NCI-H510A (cell line): ENCODE measurements around the gene RAB41.
A peak's percentile ranks its signal among the peaks of the same experiment; 100 is the strongest.
"Not testable (repeated sequence)": the region's sequence is repeated elsewhere in the genome, so short reads cannot be mapped to it uniquely, and the experiment has no call there.

Experiments
- DNase-seq: peaks from one replicate; lab custom pipeline; 2025; lab: John Stamatoyannopoulos, UW

The RAB41 gene

DNA sequence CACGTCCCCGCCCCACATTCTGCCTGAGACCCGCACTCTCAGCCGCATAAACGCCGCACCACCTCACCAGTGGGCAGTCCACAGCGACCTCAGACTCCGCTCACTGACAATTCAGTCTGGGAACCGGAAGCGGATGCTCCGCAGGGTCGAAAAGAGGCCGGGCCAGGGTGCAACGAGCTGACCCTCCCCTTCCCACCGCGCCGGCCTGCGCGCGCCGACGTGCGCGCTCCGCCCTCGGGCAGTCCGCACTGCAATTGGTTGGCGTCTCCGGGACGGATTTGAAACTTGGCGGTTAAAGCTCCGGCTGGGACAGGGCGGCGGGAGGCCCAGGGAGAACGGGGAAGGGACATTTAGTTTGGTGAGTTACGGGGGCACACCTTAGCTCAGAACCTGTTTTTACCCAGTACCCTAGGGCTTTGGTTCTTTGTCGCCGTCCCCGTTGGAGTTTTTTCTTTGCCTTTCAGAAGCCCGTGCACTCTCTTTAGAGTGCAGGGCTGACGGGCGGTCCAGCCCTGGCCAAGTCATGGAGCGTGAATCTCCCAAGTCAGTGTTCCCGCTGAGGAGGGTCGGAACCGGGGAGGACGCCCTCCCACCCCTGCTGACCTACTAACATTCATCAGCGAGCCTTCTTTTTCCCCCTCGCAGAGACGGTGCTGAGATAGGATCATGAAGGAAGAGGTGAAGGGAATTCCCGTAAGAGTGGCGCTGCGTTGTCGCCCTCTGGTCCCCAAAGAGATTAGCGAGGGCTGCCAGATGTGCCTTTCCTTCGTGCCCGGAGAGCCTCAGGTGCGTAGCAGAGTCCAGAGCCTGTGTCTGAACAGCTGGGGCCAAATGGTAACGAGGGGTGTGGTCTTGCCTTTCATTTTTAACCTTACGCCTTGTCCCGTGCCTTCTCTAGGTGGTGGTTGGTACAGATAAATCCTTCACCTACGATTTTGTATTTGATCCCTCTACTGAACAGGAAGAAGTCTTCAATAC is 8.1 kb downstream of the RAB41 start, which contains the start of the genes KIF4A and PDZD11:
KIF4A (plus strand) TSS at position 312 of the 978 bp plus-strand sequence; CDS start at position 667, 355 bp downstream.
PDZD11 (minus strand) TSS at position 135 of the 978 bp plus-strand sequence. CDS start 586 bp downstream, outside the sequence.
- peak; percentile 59 for DNase-seq

DNA sequence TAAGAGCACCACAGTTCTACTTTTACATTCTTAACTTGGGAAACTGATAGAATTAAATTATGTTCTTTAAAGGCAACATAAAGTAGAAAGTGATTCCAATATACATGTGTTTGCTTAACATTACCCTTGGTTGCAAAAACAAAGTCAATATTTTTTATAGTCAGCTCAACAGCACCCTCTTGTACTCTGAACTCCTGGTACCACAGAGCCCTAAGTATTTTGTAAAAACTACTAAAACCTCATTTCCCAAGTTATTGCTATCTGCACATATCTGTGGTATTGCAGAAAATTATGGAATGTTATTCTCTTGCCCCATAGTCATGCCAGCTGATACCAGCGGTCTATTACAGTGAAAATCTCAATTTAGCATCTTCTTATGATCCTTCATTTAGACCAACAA is 10.8 kb downstream of the RAB41 start:
- no peak for DNase-seq

- no peak for DNase-seq
Measured at GRCh38 chrX:70293621-70294020, 11.6 kb downstream of the RAB41 start.

DNA sequence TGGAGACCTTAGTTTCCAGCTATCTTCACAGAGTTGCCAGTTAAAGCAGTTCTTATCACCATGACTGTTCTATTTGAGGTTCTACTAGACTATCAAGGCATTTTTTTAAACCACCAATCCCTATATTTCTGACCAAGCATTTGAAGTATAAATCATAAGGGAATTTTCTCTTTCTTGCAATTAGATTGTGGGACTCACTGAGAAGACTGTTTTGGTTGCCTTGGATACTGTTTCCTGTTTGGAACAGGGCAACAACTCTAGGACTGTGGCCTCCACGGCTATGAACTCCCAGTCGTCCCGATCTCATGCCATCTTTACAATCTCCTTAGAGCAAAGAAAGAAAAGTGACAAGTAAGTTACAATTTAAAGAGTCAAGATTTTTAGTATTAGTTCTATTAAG is 19.7 kb downstream of the RAB41 start:
- DNase-seq: no peak

GRCh38 chrX:70313503-70313902 is 31.5 kb downstream of the RAB41 start:
- DNase-seq: no peak

DNA sequence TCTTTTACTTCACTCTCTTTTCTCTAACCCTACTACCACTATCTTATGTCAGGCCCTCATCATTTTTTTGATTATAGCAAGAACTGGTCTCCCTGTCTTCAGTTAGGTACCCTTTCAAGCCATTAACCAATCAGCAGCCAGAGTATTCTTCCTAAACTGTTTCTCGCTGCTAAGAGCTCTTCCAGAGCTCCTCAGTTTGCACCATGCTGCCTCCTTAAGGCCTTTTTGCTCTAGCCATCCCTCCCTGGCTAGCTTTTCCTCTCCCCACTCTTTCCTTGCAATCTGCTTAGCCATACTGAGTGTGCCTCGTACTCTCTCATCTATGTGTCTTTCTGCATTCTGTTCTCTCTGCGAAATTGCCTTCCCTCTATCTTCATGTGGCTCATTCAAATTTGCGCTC is 40.8 kb downstream of the RAB41 start:
- DNase-seq: no peak

DNA sequence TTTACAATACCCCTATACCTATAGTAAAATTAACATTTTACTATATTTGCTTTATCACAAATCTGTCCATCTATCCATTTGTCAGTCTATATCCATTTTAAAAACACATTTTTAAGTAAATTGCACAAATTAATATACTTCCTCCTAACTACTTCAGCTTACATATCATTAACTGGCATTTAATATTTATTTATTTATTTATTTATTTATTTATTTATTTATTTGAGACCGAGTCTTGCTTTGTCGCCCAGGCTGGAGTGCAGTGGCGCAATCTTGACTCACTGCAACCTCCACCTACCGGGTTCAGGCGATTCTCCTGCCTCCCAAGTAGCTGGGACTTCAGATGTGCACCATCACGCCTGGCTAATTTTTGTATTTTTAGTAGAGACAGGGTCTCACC is 41.7 kb downstream of the RAB41 start:
- not testable (repeated sequence) for DNase-seq

DNA sequence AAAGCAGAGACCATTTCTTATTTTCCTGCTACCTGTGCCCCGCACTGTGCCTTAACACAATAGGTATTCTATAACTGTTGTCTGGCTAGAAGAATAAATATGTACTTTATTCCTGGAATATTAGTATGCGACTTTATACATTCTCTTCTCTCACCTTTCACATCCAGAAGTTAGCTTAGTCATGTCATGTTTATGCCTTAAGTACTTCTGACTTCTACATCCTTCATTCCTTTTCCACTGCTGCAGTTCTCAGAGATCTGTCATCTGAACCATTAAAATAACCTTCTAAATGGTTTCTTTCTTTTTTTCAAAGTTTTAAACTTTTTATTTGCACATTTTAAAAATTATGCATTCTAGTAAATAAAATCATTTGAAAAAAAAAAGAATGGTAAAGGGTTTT is 42.4 kb downstream of the RAB41 start:
- no peak for DNase-seq

DNA sequence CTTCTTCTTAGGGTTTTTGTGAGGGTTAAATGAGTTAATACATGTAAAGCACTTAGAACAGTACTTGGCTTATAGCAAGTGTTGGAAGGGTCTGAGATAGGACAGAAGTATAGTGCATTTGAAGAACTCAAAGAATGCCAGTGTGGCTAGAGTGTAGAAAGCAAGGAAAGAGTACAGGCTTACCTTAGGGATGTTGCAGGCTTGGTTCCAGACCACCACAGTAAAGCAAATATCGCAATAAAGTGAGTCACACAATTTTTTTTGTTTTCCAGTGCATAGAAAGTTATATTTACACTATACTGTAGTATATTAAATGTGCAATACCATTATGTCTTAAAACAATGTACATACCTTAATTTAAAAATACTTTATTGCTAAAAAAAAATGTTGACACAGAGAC is 49.2 kb downstream of the RAB41 start:
- DNase-seq: no peak

DNA sequence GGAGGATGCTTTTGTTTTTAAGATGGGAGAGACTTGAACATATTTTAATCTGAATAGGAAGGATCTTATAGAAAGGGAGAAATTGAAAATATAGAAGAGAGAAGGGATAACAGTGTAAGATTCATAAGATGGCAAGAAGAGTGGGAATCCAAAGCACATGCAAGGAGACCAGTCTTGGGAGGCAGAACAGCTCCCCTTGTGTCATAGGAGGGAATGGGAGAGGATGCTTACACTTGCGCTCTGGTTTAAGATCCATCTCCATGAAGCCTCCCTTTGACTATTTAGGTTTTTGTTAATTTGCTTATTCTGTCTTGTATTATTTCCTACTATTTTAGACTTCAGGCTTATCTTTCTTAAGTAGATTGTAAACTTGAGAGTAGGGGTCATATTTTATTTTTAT is 50.6 kb downstream of the RAB41 start:
- no peak for DNase-seq
